ENCODE measurements around the gene DLG2. TPM values are rescaled to one million over a fixed set of nuclear protein-coding genes. Genes with fewer than 3 reads are reported as not detected.

DLG2 gene
- polyA plus RNA-seq, 6 donors from 2014 or later = 0.93 to 2.4 (median 1.3) TPM

GRCh38 chr11:84396521-84396920, 1230.6 kb downstream of the DLG2 start:
- no peaks in the 10 kb centered on the region for H3K9me3 Mint-ChIP-seq
- H3K4me3 Mint-ChIP-seq = no peak overlapping the region
- H3K36me3 Mint-ChIP-seq = no peaks in the 10 kb centered on the region
- H3K27ac Mint-ChIP-seq = no peak overlapping the region
- no peak for DNase-seq
- no peaks in the 10 kb centered on the region for H3K27me3 Mint-ChIP-seq
- no peak for ATAC-seq (ENCODE audit: low read depth in 2 of 2)
- no peaks in the 10 kb centered on the region for H3K4me1 Mint-ChIP-seq

GRCh38 chr11:84390441-84391078, 1236.6 kb downstream of the DLG2 start:
- Mint-ChIP-seq H3K27me3 (peaks cover 0 to 10% (median 6%) of the 10 kb centered on the region in 3 donors), H3K9me3 (no peaks in the 10 kb centered on the region), H3K4me3 (no peak overlapping the region), H3K36me3 (no peaks in the 10 kb centered on the region), H3K4me1 (no peaks in the 10 kb centered on the region), H3K27ac (no peak overlapping the region)
- DNase-seq (no peak), ATAC-seq (ENCODE audit: low read depth in 2 of 2) (no peak)

DNA sequence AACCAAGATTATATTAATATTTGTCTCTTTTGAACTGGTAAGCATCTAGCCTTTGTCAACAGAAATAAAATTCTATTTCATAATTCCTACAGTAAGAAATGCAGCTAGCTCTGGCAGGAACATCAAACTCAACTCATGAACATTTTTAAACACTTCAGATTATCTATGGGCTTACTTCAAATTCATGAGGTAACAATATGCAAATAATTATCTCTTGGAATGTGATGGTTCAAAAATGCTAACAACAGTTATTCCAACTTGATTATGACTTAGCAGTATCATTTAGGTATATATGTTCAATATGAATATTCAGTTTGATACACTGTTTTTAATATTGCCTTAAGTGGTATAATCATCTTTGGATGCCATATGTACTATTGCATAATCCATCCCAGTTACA, 1237.4 kb downstream of the DLG2 start:
- H3K36me3 Mint-ChIP-seq = no peaks in the 10 kb centered on the region
- DNase-seq (no peak), ATAC-seq (ENCODE audit: low read depth in 2 of 2) (no peak)
- H3K27ac Mint-ChIP-seq = no peak overlapping the region
- peaks cover 0 to 11% (median 6%) of the 10 kb centered on the region in 3 donors for H3K27me3 Mint-ChIP-seq
- H3K4me3 Mint-ChIP-seq = no peak overlapping the region
- H3K4me1 Mint-ChIP-seq = no peaks in the 10 kb centered on the region
- no peaks in the 10 kb centered on the region for H3K9me3 Mint-ChIP-seq

GRCh38 chr11:84384731-84385130, 1242.4 kb downstream of the DLG2 start:
- H3K27ac Mint-ChIP-seq = peak overlapping the region in 1 of 6 donors; percentile 70
- ATAC-seq (ENCODE audit: low read depth in 2 of 2) = no peak

GRCh38 chr11:84383576-84383975, 1243.6 kb downstream of the DLG2 start:
- Mint-ChIP-seq H3K4me3 (no peak overlapping the region), H3K9me3 (no peaks in the 10 kb centered on the region), H3K4me1 (no peaks in the 10 kb centered on the region), H3K27ac (no peak overlapping the region), H3K27me3 (peaks cover 0 to 6% (median 6%) of the 10 kb centered on the region in 3 donors), H3K36me3 (no peaks in the 10 kb centered on the region)
- DNase-seq = no peak
- no peak for ATAC-seq (ENCODE audit: low read depth in 2 of 2)

More at GRCh38 chr11:84384731-84385130, 1242.4 kb downstream of the DLG2 start:
- Mint-ChIP-seq H3K9me3 (no peaks in the 10 kb centered on the region), H3K36me3 (no peaks in the 10 kb centered on the region), H3K4me1 (no peaks in the 10 kb centered on the region), H3K27me3 (peaks cover 0 to 10% (median 6%) of the 10 kb centered on the region in 3 donors), H3K4me3 (no peak overlapping the region)
- DNase-seq = peak; percentile 5

DNA sequence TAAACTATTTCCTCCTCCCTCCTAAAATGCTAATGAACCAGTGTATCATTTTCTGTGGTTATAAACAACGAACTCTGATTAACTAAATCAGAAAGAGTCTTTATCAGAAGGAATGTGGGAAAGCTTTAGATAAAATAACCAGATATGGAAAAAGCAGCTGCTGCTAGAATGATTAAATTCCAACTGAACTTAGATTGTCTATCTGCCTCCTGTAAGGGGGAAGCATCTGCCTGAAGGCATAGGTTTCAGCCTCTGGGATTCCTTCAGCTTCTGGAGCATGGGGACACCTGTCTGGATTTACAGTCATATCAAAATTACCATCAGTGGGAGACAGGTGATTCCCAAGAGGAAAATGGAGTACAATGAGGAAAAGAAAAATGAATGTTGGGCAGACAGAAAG, 1245.5 kb downstream of the DLG2 start:
- Mint-ChIP-seq H3K9me3 (no peaks in the 10 kb centered on the region), H3K27ac (no peak overlapping the region), H3K27me3 (peaks cover 0 to 4% (median 0%) of the 10 kb centered on the region in 3 donors), H3K4me1 (no peaks in the 10 kb centered on the region), H3K36me3 (no peaks in the 10 kb centered on the region), H3K4me3 (no peak overlapping the region)
- no peak for DNase-seq
- no peak for ATAC-seq (ENCODE audit: low read depth in 2 of 2)

GRCh38 chr11:84372381-84372950, 1254.7 kb downstream of the DLG2 start:
- Mint-ChIP-seq H3K27ac (no peak overlapping the region), H3K4me1 (no peaks in the 10 kb centered on the region), H3K36me3 (no peaks in the 10 kb centered on the region), H3K27me3 (peaks cover 0 to 11% (median 0%) of the 10 kb centered on the region in 3 donors), H3K4me3 (no peak overlapping the region), H3K9me3 (no peaks in the 10 kb centered on the region)
- DNase-seq (no peak), ATAC-seq (ENCODE audit: low read depth in 2 of 2) (no peak)

DNA sequence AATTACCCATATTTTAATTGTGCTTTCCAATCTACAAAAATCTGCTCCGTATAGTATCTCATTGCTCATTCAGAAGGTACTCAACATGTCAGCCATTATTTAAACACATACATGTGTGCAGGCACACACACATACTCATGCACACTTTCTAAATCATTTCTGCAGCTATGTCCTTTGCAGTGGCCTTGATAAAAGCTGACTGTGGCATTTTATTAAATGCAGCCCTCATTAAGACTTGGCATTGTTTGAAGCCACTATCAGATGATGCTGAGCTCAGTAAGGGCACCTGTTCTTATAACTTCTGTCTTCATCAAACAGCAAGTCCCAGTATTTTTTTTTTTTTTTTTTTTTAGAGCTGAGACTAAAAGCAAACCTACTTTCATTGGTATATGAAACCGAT, 1269.1 kb downstream of the DLG2 start:
- DNase-seq (no peak), ATAC-seq (ENCODE audit: low read depth in 2 of 2) (no peak)
- Mint-ChIP-seq H3K27ac (no peak overlapping the region), H3K27me3 (peaks cover 0 to 3% (median 0%) of the 10 kb centered on the region in 3 donors), H3K4me1 (no peaks in the 10 kb centered on the region), H3K36me3 (no peaks in the 10 kb centered on the region), H3K4me3 (no peak overlapping the region), H3K9me3 (peaks cover 0 to 10% (median under 1%) of the 10 kb centered on the region in 7 donors)

DNA sequence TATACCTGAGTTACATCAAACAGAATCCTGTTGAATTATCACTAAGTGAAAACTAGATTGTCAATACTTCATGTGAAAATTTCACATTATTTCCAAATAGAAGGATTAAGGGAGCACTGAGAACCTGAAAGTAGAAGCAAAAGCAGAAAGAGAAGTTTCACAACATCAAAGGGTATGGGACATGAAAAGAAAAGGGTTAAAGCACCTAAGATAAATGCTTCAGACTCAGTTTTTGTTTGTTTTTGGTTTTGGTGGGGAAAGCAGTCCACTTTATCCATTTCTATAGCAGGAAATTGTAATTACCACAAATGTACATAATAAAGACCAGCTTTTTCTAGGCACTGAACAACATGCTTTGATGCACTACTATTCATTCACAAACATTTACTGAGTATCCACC, 1271.2 kb downstream of the DLG2 start:
- no peak for ATAC-seq (ENCODE audit: low read depth in 2 of 2)
- Mint-ChIP-seq H3K36me3 (no peaks in the 10 kb centered on the region), H3K27me3 (peaks cover 0 to 4% (median 0%) of the 10 kb centered on the region in 3 donors), H3K9me3 (peaks cover 0 to 2% (median 0%) of the 10 kb centered on the region in 7 donors), H3K4me1 (no peaks in the 10 kb centered on the region), H3K27ac (no peak overlapping the region), H3K4me3 (no peak overlapping the region)
- DNase-seq = no peak

- H3K36me3 Mint-ChIP-seq = no peaks in the 10 kb centered on the region
- no peaks in the 10 kb centered on the region for H3K27me3 Mint-ChIP-seq
- H3K4me1 Mint-ChIP-seq = no peaks in the 10 kb centered on the region
- no peak for DNase-seq
- no peak overlapping the region for H3K4me3 Mint-ChIP-seq
- ATAC-seq (ENCODE audit: low read depth in 2 of 2) = no peak
- peaks cover 0 to 2% (median 0%) of the 10 kb centered on the region in 7 donors for H3K9me3 Mint-ChIP-seq
- H3K27ac Mint-ChIP-seq = no peak overlapping the region
Measured at GRCh38 chr11:84345597-84345996, 1281.5 kb downstream of the DLG2 start.

GRCh38 chr11:84345027-84345426, 1282.1 kb downstream of the DLG2 start:
- Mint-ChIP-seq H3K9me3 (peaks cover 0 to 2% (median 0%) of the 10 kb centered on the region in 7 donors), H3K27ac (no peak overlapping the region), H3K27me3 (no peaks in the 10 kb centered on the region), H3K4me1 (no peaks in the 10 kb centered on the region), H3K36me3 (no peaks in the 10 kb centered on the region), H3K4me3 (no peak overlapping the region)
- ATAC-seq (ENCODE audit: low read depth in 2 of 2) (no peak), DNase-seq (no peak)

DNA sequence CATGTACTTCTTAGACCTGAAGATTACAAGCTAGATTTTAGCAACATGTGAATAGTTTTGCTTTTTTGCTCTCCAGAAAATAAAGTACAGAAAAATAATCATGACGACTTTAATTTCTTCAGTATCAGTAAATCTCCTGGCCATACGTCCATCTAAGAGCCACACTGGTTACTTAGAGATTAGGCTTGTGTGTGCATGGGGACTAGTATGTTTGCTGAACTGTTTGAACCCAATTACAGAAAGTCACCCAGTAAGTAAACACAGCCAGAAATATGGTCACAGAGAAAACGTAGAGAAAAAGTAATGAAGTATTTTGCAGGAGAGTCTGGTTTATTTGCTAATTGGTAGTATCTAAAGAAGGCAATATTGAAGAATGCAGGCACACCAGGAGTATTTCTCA, 1287.3 kb downstream of the DLG2 start:
- no peaks in the 10 kb centered on the region for H3K36me3 Mint-ChIP-seq
- DNase-seq = no peak
- H3K27me3 Mint-ChIP-seq = no peaks in the 10 kb centered on the region
- no peak overlapping the region for H3K4me3 Mint-ChIP-seq
- ATAC-seq (ENCODE audit: low read depth in 2 of 2) = no peak
- no peaks in the 10 kb centered on the region for H3K4me1 Mint-ChIP-seq
- H3K27ac Mint-ChIP-seq = no peak overlapping the region
- H3K9me3 Mint-ChIP-seq = peaks cover 0 to 8% (median 2%) of the 10 kb centered on the region in 7 donors

- no peaks in the 10 kb centered on the region for H3K4me1 Mint-ChIP-seq
- no peak overlapping the region for H3K4me3 Mint-ChIP-seq
- no peaks in the 10 kb centered on the region for H3K27me3 Mint-ChIP-seq
- no peaks in the 10 kb centered on the region for H3K36me3 Mint-ChIP-seq
- no peak overlapping the region for H3K27ac Mint-ChIP-seq
- no peak for ATAC-seq (ENCODE audit: low read depth in 2 of 2)
- no peak for DNase-seq
- H3K9me3 Mint-ChIP-seq = peaks cover 0 to 12% (median 0%) of the 10 kb centered on the region in 7 donors
Measured at GRCh38 chr11:84333221-84333620, 1293.9 kb downstream of the DLG2 start.

- ATAC-seq (ENCODE audit: low read depth in 2 of 2) = no peak
- H3K27ac Mint-ChIP-seq = no peak overlapping the region
- no peak overlapping the region for H3K4me3 Mint-ChIP-seq
- H3K36me3 Mint-ChIP-seq = no peaks in the 10 kb centered on the region
- no peak for DNase-seq
- H3K4me1 Mint-ChIP-seq = no peaks in the 10 kb centered on the region
- peaks cover 0 to 10% (median 0%) of the 10 kb centered on the region in 7 donors for H3K9me3 Mint-ChIP-seq
- H3K27me3 Mint-ChIP-seq = no peaks in the 10 kb centered on the region
Measured at GRCh38 chr11:84322211-84322610, 1304.9 kb downstream of the DLG2 start.
